Mesenchymal stem cell (in vitro differentiated cells and primary cell): ENCODE results near the gene DPF3. TPM values are rescaled to one million over a fixed set of nuclear protein-coding genes. Genes with fewer than 3 reads are reported as not detected.

ENCODE experiments used
- DNase-seq: peaks from one replicate; pipeline ENCODE4 v3.0.0-alpha.2; 2013
- H2AFZ ChIP-seq: one replicate; pipeline ENCODE4 v1.6.1; 2013; ENCODE audit warnings: low read depth, mild to moderate bottlenecking, control low read depth, inconsistent platforms, low read length, moderate library complexity
- H2AK5ac ChIP-seq: 2 replicates; pipeline ENCODE4 v1.6.1; 2013; ENCODE audit warnings: low read length, moderate library complexity, mild to moderate bottlenecking, inconsistent platforms; ENCODE audit not compliant: severe bottlenecking
- H2BK120ac ChIP-seq: one replicate; pipeline ENCODE4 v1.6.1; 2013; ENCODE audit warnings: low read depth, mild to moderate bottlenecking, inconsistent platforms, low read length, moderate library complexity
- H2BK12ac ChIP-seq, 2 experiments: one replicate each; pipeline ENCODE4 v1.6.1; 2013; ENCODE audit warnings: inconsistent platforms in 2 of 2, low read length in 2 of 2, mild to moderate bottlenecking in 2 of 2, moderate library complexity in 2 of 2, control low read depth in 1 of 2
- H2BK15ac ChIP-seq: one replicate; pipeline ENCODE4 v1.6.1; 2013; ENCODE audit warnings: mild to moderate bottlenecking, low read depth, inconsistent platforms; ENCODE audit not compliant: poor library complexity, severe bottlenecking
- H2BK5ac ChIP-seq: 2 replicates; pipeline ENCODE4 v1.6.1; 2013; ENCODE audit warnings: low read depth, mild to moderate bottlenecking, low read length, control low read depth, inconsistent platforms; ENCODE audit not compliant: poor library complexity, severe bottlenecking
- H3K14ac ChIP-seq, 2 experiments: one replicate each; pipeline ENCODE4 v1.6.1; 2013; ENCODE audit warnings: inconsistent platforms in 2 of 2, low read length in 2 of 2, control low read depth in 1 of 2, mild to moderate bottlenecking in 1 of 2, moderate library complexity in 1 of 2
- H3K18ac ChIP-seq, 2 experiments: one replicate each; pipeline ENCODE4 v1.6.1; 2013; ENCODE audit warnings: inconsistent platforms in 2 of 2, low read length in 2 of 2, control low read depth in 1 of 2, low read depth in 1 of 2, mild to moderate bottlenecking in 1 of 2
- H3K23ac ChIP-seq, 2 experiments: one replicate each; pipeline ENCODE4 v1.6.1; 2013; ENCODE audit warnings: inconsistent platforms in 2 of 2, low read length in 2 of 2, mild to moderate bottlenecking in 2 of 2, moderate library complexity in 2 of 2, control low read depth in 1 of 2
- H3K27ac ChIP-seq: 2 replicates; pipeline ENCODE4 v1.5.1; 2013; ENCODE audit warnings: mild to moderate bottlenecking, moderate library complexity, low read length, control low read depth, inconsistent platforms; ENCODE audit not compliant: poor library complexity, severe bottlenecking
- H3K27me3 ChIP-seq, 2 experiments: 2 replicates each; pipeline versions ENCODE4 v1.6.1 to v1.7.0; 2013; ENCODE audit warnings: low read length in 2 of 2, mild to moderate bottlenecking in 2 of 2, moderate library complexity in 2 of 2, control low read depth in 1 of 2, inconsistent platforms in 1 of 2; ENCODE audit not compliant: control insufficient read depth in 1 of 2, insufficient read depth in 1 of 2
- H3K36me3 ChIP-seq, 2 experiments: 2 replicates each; pipeline versions ENCODE4 v1.6.1 to v1.7.0; 2013; ENCODE audit warnings: low read length in 2 of 2, control low read depth in 1 of 2, inconsistent platforms in 1 of 2, low read depth in 1 of 2, mild to moderate bottlenecking in 1 of 2; ENCODE audit not compliant: insufficient read depth in 2 of 2, control insufficient read depth in 1 of 2
- H3K4ac ChIP-seq, 2 experiments: one replicate each; pipeline ENCODE4 v1.6.1; 2013; ENCODE audit warnings: inconsistent platforms in 2 of 2, low read length in 2 of 2, mild to moderate bottlenecking in 2 of 2, moderate library complexity in 2 of 2, control low read depth in 1 of 2, low read depth in 1 of 2
- H3K4me1 ChIP-seq: 2 replicates; pipeline ENCODE4 v1.6.1; 2013; ENCODE audit warnings: low read depth, low read length, control low read depth; ENCODE audit not compliant: control insufficient read depth, insufficient read depth
- H3K4me2 ChIP-seq: 2 replicates; pipeline ENCODE4 v1.6.1; 2013; ENCODE audit warnings: low read length, mild to moderate bottlenecking, inconsistent platforms; ENCODE audit not compliant: poor library complexity, severe bottlenecking
- H3K4me3 ChIP-seq, 2 experiments: 2 replicates each; pipeline versions ENCODE4 v1.5.1 to v1.7.0; 2013; ENCODE audit warnings: low read length in 2 of 2, mild to moderate bottlenecking in 2 of 2, control low read depth in 1 of 2, low read depth in 1 of 2; ENCODE audit not compliant: insufficient read depth in 1 of 2
- H3K79me1 ChIP-seq: replicated peaks from 2 replicates; pipeline ENCODE4 v1.6.1; 2013; ENCODE audit warnings: mild to moderate bottlenecking, control low read depth, low read length, inconsistent platforms; ENCODE audit not compliant: poor library complexity, severe bottlenecking
- H3K9ac ChIP-seq: 2 replicates; pipeline ENCODE4 v1.7.0; 2013; ENCODE audit warnings: mild to moderate bottlenecking, low read length, moderate library complexity
- H3K9me3 ChIP-seq: 2 replicates; pipeline ENCODE4 v1.7.0; 2013; ENCODE audit warnings: mild to moderate bottlenecking, low read length; ENCODE audit not compliant: control insufficient read depth
- H4K8ac ChIP-seq: one replicate; pipeline ENCODE4 v1.6.1; 2013; ENCODE audit warnings: inconsistent platforms, mild to moderate bottlenecking, low read length, moderate library complexity
- H4K91ac ChIP-seq: one replicate; pipeline ENCODE4 v1.6.1; 2013; ENCODE audit warnings: mild to moderate bottlenecking, low read length, inconsistent platforms
- WGBS: methylation state at CpG from one replicate; pipeline ENCODE4 v1.1.7; 2013; ENCODE audit warnings: mixed read lengths; 5-methylcytosine and 5-hydroxymethylcytosine counted together
- small RNA-seq: library from polyadenylated mRNA; stranded (forward); fragments of <200 nt; extraction: miRNeasy Mini kit (QIAGEN cat#:217004); gene quantifications from one replicate; pipeline ENCODE3, GENCODE V24; 2013; ENCODE audit warnings: low read depth

Gene DPF3

GRCh38 chr14:72573725-72574417, 320.0 kb downstream of the DPF3 start:
- Histone ChIP-seq H2BK5ac (no peak overlapping the region), H3K79me1 (no peaks in the 10 kb centered on the region), H3K4me3 (no peak overlapping the region), H3K27ac (no peak overlapping the region), H2BK120ac (no peak overlapping the region), H2BK15ac (no peak overlapping the region), H2BK12ac (peak overlapping the region in 1 of 2 experiments; percentile 24), H3K18ac (peak overlapping the region in 1 of 2 experiments; percentile 11), H3K4me1 (no peaks in the 10 kb centered on the region), H3K36me3 (no peaks in the 10 kb centered on the region), H4K91ac (no peak overlapping the region), H3K4ac (no peak overlapping the region), H3K14ac (no peak overlapping the region), H4K8ac (no peak overlapping the region), H3K9ac (no peak overlapping the region), H2AFZ (no peak overlapping the region), H3K9me3 (no peaks in the 10 kb centered on the region), H3K27me3 (peaks cover 0 to 30% of the 10 kb centered on the region in 2 experiments), H3K4me2 (no peak overlapping the region), H3K23ac (no peak overlapping the region), H2AK5ac (no peak overlapping the region)
- no peak for DNase-seq
- 96% methylated on average over 9 of the region's 9 CpGs for WGBS

Small RNA genes lying within 50 kb of the gene (small RNA-seq; reads per million reads assigned to genes)
- gene RF00019, result not detected
